SK-N-SH treated with all-trans-retinoic acid at 6 μM for 48 hours (cell line): Measurements from ENCODE around the gene FARS2.

ENCODE experiments used
- ATAC-seq: fragments of 200-7000 bp; cut with Tn5 transposase; 3 replicates; pipeline ENCODE4 v1.9.1; 2020; ENCODE audit warnings: mild to moderate bottlenecking, moderate library complexity
- ARNTL ChIP-seq: fragments of 450-650 bp; formaldehyde crosslinking; IDR thresholded peaks from 2 replicates; pipeline ENCODE4 v1.5.0; 2020; ENCODE audit warnings: low read depth, mild to moderate bottlenecking, moderate library complexity, borderline replicate concordance
- BACH2 ChIP-seq: fragments of 250-450 bp; sonication (Bioruptor Pico); IDR thresholded peaks from 2 replicates; pipeline ENCODE4 v1.9.0; 2021; ENCODE audit warnings: mild to moderate bottlenecking, borderline replicate concordance
- ESRRG ChIP-seq: fragments of 250-450 bp; sonication (Bioruptor Pico); IDR thresholded peaks from 2 replicates; pipeline ENCODE4 v1.6.1; 2021; ENCODE audit warnings: mild to moderate bottlenecking
- GLIS3 ChIP-seq: fragments of 250-450 bp; sonication (Bioruptor Pico); IDR thresholded peaks from 2 replicates; pipeline ENCODE4 v1.5.0; 2020; ENCODE audit warnings: mild to moderate bottlenecking, moderate library complexity
- ISL1 ChIP-seq: fragments of 250-450 bp; sonication (Bioruptor Pico); IDR thresholded peaks from 2 replicates; pipeline ENCODE4 v2.1.2; 2022; ENCODE audit warnings: mild to moderate bottlenecking, moderate library complexity
- OSR1 ChIP-seq: fragments of 250-450 bp; sonication (Bioruptor Pico); IDR thresholded peaks from 2 replicates; pipeline ENCODE4 v1.8.0; 2022; ENCODE audit warnings: moderate library complexity, mild to moderate bottlenecking, inconsistent platforms
- PPARA ChIP-seq: fragments of 250-450 bp; sonication (Bioruptor Pico); IDR thresholded peaks from 2 replicates; pipeline ENCODE4 v1.5.0; 2020; ENCODE audit warnings: mild to moderate bottlenecking, borderline replicate concordance
- RARB ChIP-seq: fragments of 250-450 bp; sonication (Bioruptor Pico); IDR thresholded peaks from 2 replicates; pipeline ENCODE4 v1.8.0; 2021; ENCODE audit warnings: mild to moderate bottlenecking, moderate library complexity
- SNAI2 ChIP-seq: fragments of 250-450 bp; sonication (Bioruptor Pico); IDR thresholded peaks from 2 replicates; pipeline ENCODE4 v1.5.0; 2020; ENCODE audit warnings: mild to moderate bottlenecking, moderate library complexity
- TCF4 ChIP-seq: fragments of 250-450 bp; sonication (Bioruptor Pico); IDR thresholded peaks from 2 replicates; pipeline ENCODE4 v1.8.0; 2021; ENCODE audit warnings: mild to moderate bottlenecking, moderate library complexity, borderline replicate concordance
- TOX ChIP-seq: fragments of 250-450 bp; sonication (Bioruptor Pico); IDR thresholded peaks from 2 replicates; pipeline ENCODE4 v1.8.0; 2021; ENCODE audit warnings: mild to moderate bottlenecking, moderate library complexity, borderline replicate concordance
- ZC3H10 ChIP-seq: fragments of 250-450 bp; sonication (Bioruptor Pico); IDR thresholded peaks from 2 replicates; pipeline ENCODE4 v1.5.1; 2021; ENCODE audit warnings: mild to moderate bottlenecking, moderate library complexity
- ZFP3 ChIP-seq: fragments of 250-450 bp; sonication (Bioruptor Pico); IDR thresholded peaks from 2 replicates; pipeline ENCODE4 v1.5.0; 2020; ENCODE audit warnings: mild to moderate bottlenecking, moderate library complexity
- ZFP30 ChIP-seq: fragments of 450-650 bp; formaldehyde crosslinking; IDR thresholded peaks from 2 replicates; pipeline ENCODE4 v1.5.0; 2022; ENCODE audit warnings: mild to moderate bottlenecking, moderate library complexity
- ZNF565 ChIP-seq: fragments of 450-650 bp; formaldehyde crosslinking; conservative IDR thresholded peaks from 2 replicates; pipeline ENCODE4 v1.5.0; 2020; ENCODE audit warnings: low read depth, mild to moderate bottlenecking, moderate library complexity
- ZNF70 ChIP-seq: fragments of 450-650 bp; formaldehyde crosslinking; IDR thresholded peaks from 2 replicates; pipeline ENCODE4 v1.5.0; 2020; ENCODE audit warnings: mild to moderate bottlenecking, moderate library complexity
- ZNF8 ChIP-seq: fragments of 450-650 bp; formaldehyde crosslinking; IDR thresholded peaks from 2 replicates; pipeline ENCODE4 v1.5.0; 2020; ENCODE audit warnings: mild to moderate bottlenecking, moderate library complexity
- TF ChIP-seq, protein P1 (sequence below): fragments of 250-450 bp; sonication (Bioruptor Pico); IDR thresholded peaks from 2 replicates; pipeline ENCODE4 v1.5.1; 2020; ENCODE audit warnings: low read depth, mild to moderate bottlenecking, moderate library complexity
- TF ChIP-seq, protein P2 (sequence below): fragments of 250-450 bp; sonication (Bioruptor Pico); IDR thresholded peaks from 2 replicates; pipeline ENCODE4 v1.5.0; 2020; ENCODE audit warnings: mild to moderate bottlenecking, moderate library complexity
- TF ChIP-seq, protein P3 (sequence below): fragments of 250-450 bp; sonication (Bioruptor Pico); IDR thresholded peaks from 2 replicates; pipeline ENCODE4 v1.5.1; 2021; ENCODE audit warnings: mild to moderate bottlenecking, moderate library complexity
- TF ChIP-seq, protein P4 (sequence below): fragments of 250-450 bp; sonication (Bioruptor Pico); IDR thresholded peaks from 2 replicates; pipeline ENCODE4 v1.8.0; 2021; ENCODE audit warnings: low read depth, mild to moderate bottlenecking, moderate library complexity, borderline replicate concordance
- TF ChIP-seq, protein P5 (sequence below): fragments of 250-450 bp; sonication (Bioruptor Pico); IDR thresholded peaks from 2 replicates; pipeline ENCODE4 v1.8.0; 2020; ENCODE audit warnings: mild to moderate bottlenecking, moderate library complexity, borderline replicate concordance

FARS2 gene

DNA sequence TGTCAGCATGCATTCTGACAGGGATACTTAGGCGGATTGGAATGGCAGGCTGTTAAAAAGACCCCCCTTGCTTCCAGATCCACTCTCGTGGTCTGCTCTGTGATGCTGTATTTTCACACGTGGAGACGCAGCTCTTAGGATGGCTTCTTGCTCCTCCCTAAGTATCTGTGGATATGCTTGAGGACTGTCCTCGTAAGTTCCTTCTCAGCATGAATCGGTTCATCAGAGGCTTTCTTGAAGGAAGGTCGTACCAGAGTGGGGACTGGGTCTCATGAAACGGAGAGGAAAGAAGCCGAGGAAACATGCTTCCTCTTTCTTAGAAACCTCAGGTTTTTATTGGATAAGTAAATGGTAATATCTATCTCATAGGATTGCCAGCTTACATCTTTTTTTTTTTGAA, 220.4 kb downstream of the FARS2 start:
- no peak for TF ChIP-seq OSR1 (CRISPR knock-in tag)
- TF ChIP-seq GLIS3 (CRISPR knock-in tag): no peak
- no peak for TF ChIP-seq TOX (CRISPR knock-in tag)
- TF ChIP-seq RARB: no peak
- TF ChIP-seq, protein P1, sequence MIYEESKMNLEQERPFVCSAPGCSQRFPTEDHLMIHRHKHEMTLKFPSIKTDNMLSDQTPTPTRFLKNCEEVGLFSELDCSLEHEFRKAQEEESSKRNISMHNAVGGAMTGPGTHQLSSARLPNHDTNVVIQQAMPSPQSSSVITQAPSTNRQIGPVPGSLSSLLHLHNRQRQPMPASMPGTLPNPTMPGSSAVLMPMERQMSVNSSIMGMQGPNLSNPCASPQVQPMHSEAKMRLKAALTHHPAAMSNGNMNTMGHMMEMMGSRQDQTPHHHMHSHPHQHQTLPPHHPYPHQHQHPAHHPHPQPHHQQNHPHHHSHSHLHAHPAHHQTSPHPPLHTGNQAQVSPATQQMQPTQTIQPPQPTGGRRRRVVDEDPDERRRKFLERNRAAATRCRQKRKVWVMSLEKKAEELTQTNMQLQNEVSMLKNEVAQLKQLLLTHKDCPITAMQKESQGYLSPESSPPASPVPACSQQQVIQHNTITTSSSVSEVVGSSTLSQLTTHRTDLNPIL: no peak
- no peak for ATAC-seq

DNA sequence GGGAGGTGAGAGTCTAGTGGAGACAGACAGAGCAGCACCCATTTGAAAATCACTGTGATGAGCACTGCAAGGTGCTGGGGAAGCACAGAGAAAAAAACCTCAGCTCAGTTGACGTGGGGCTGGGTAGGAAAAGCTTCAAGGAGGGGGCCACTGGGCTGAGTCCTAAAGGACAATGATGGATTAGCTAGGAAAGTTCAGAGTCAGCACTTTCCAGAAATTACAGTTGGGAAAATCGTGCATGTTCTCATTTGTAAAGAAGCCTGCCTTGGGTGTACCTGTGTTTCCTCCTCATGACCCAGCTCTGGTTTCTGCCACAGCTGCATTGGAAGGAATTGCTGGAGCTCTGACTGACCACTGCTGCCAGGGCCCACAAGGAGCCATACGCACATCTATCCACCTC, 221.3 kb downstream of the FARS2 start:
- TF ChIP-seq TCF4 (CRISPR knock-in tag) (no peak), ESRRG (CRISPR knock-in tag) (no peak), ZFP3 (CRISPR knock-in tag) (no peak), ZNF70 (CRISPR knock-in tag) (no peak), ZC3H10 (no peak), OSR1 (CRISPR knock-in tag) (no peak), RARB (no peak), PPARA (no peak), TOX (CRISPR knock-in tag) (no peak), ARNTL (no peak), ZNF565 (CRISPR knock-in tag) (no peak), SNAI2 (CRISPR knock-in tag) (no peak), ZNF8 (CRISPR knock-in tag) (no peak), GLIS3 (CRISPR knock-in tag) (no peak), BACH2 (CRISPR knock-in tag) (no peak)
- TF ChIP-seq, protein P1: no peak
- TF ChIP-seq, protein P2, sequence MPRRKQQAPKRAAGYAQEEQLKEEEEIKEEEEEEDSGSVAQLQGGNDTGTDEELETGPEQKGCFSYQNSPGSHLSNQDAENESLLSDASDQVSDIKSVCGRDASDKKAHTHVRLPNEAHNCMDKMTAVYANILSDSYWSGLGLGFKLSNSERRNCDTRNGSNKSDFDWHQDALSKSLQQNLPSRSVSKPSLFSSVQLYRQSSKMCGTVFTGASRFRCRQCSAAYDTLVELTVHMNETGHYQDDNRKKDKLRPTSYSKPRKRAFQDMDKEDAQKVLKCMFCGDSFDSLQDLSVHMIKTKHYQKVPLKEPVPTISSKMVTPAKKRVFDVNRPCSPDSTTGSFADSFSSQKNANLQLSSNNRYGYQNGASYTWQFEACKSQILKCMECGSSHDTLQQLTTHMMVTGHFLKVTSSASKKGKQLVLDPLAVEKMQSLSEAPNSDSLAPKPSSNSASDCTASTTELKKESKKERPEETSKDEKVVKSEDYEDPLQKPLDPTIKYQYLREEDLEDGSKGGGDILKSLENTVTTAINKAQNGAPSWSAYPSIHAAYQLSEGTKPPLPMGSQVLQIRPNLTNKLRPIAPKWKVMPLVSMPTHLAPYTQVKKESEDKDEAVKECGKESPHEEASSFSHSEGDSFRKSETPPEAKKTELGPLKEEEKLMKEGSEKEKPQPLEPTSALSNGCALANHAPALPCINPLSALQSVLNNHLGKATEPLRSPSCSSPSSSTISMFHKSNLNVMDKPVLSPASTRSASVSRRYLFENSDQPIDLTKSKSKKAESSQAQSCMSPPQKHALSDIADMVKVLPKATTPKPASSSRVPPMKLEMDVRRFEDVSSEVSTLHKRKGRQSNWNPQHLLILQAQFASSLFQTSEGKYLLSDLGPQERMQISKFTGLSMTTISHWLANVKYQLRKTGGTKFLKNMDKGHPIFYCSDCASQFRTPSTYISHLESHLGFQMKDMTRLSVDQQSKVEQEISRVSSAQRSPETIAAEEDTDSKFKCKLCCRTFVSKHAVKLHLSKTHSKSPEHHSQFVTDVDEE (CRISPR knock-in tag): no peak
- TF ChIP-seq, protein P3, sequence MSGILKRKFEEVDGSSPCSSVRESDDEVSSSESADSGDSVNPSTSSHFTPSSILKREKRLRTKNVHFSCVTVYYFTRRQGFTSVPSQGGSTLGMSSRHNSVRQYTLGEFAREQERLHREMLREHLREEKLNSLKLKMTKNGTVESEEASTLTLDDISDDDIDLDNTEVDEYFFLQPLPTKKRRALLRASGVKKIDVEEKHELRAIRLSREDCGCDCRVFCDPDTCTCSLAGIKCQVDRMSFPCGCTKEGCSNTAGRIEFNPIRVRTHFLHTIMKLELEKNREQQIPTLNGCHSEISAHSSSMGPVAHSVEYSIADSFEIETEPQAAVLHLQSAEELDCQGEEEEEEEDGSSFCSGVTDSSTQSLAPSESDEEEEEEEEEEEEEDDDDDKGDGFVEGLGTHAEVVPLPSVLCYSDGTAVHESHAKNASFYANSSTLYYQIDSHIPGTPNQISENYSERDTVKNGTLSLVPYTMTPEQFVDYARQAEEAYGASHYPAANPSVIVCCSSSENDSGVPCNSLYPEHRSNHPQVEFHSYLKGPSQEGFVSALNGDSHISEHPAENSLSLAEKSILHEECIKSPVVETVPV (CRISPR knock-in tag): no peak
- TF ChIP-seq, protein P4, sequence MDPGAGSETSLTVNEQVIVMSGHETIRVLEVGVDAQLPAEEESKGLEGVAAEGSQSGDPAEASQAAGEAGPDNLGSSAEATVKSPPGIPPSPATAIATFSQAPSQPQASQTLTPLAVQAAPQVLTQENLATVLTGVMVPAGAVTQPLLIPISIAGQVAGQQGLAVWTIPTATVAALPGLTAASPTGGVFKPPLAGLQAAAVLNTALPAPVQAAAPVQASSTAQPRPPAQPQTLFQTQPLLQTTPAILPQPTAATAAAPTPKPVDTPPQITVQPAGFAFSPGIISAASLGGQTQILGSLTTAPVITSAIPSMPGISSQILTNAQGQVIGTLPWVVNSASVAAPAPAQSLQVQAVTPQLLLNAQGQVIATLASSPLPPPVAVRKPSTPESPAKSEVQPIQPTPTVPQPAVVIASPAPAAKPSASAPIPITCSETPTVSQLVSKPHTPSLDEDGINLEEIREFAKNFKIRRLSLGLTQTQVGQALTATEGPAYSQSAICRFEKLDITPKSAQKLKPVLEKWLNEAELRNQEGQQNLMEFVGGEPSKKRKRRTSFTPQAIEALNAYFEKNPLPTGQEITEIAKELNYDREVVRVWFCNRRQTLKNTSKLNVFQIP: no peak
- TF ChIP-seq, protein P5, sequence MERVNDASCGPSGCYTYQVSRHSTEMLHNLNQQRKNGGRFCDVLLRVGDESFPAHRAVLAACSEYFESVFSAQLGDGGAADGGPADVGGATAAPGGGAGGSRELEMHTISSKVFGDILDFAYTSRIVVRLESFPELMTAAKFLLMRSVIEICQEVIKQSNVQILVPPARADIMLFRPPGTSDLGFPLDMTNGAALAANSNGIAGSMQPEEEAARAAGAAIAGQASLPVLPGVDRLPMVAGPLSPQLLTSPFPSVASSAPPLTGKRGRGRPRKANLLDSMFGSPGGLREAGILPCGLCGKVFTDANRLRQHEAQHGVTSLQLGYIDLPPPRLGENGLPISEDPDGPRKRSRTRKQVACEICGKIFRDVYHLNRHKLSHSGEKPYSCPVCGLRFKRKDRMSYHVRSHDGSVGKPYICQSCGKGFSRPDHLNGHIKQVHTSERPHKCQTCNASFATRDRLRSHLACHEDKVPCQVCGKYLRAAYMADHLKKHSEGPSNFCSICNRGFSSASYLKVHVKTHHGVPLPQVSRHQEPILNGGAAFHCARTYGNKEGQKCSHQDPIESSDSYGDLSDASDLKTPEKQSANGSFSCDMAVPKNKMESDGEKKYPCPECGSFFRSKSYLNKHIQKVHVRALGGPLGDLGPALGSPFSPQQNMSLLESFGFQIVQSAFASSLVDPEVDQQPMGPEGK: no peak
- ATAC-seq: no peak

DNA sequence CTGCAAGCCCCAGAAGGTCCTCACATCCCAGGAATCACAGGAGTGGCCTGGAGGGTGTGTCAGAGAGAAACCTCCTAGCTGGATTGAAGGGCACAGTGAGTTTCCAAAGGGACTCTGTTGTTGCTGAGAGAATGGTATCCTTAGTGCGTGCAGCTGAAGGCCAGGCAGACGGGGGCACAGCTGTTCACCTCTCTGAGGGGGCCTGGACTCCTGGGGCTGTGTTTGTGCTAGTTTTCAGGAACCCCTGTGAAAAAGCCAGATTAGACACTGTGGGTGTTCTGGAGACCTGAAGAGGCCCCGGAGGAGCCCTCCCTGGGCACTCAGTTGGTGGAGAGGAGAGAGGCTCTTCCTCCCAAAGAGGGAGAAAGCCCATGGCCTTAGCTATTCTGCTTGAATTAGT, 223.4 kb downstream of the FARS2 start:
- no peak for ATAC-seq
- TF ChIP-seq, protein P4: no peak
- TF ChIP-seq, protein P2 (CRISPR knock-in tag): no peak
- TF ChIP-seq TCF4 (CRISPR knock-in tag) (no peak), ISL1 (CRISPR knock-in tag) (no peak), SNAI2 (CRISPR knock-in tag) (no peak), ZFP30 (CRISPR knock-in tag) (no peak), ZNF565 (CRISPR knock-in tag) (no peak), RARB (no peak), ZFP3 (CRISPR knock-in tag) (no peak), ARNTL (no peak)
